AG09319 (cell line): ENCODE measurements around the gene PLCH2.

Experiments used
- DNase-seq: peaks from one replicate; pipeline ENCODE4 v3.0.0-alpha.2; 2010; ENCODE audit warnings: low read depth; ENCODE audit errors: extremely low read depth
- TF ChIP-seq, protein P1 (sequence below): IDR thresholded peaks from 2 replicates; pipeline ENCODE4 v1.5.1; 2011; ENCODE audit warnings: low read depth, mild to moderate bottlenecking, inconsistent platforms, low read length, moderate library complexity

PLCH2 gene

DNA sequence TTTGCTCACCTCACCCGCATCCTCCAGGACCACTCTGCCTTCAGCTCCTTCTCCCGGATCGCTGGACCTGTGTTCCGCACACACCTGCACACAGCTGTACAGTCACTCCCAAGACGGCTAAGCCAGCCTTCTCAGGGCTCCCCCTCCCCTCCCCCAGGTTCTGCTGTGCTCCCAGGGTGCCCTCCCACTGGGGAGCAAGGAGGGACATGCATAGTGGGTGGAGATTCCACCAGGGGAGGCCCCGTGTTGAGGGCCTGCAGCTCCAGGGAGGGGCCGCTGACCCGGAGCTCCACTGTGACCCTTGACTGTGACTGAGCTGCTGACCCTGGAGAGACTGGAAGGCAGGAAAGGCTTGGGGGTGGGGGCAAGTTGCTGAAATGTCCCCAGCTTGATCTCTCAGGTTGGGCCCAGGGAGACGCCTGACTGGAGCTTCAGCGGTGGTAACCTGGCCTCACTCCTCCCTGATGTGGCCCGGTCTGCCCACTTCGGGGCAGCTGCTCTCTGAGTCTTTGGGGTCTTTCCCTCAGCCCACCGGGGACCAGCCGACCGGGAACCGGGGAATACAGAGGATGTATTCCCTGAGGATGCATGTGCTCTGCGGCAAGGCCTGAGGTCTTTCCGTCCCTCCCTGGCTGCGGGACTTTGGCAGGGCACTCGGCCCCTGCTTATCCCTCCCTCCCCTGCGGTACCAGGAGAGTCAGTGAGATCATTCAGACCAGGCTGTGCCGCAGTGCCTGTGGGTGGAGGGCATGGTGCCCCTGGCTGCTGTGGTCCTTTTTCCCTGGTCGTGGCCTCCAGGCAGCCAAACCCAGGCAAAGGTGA lies 28.6 kb upstream of the PLCH2 start:
- TF ChIP-seq, protein P1, sequence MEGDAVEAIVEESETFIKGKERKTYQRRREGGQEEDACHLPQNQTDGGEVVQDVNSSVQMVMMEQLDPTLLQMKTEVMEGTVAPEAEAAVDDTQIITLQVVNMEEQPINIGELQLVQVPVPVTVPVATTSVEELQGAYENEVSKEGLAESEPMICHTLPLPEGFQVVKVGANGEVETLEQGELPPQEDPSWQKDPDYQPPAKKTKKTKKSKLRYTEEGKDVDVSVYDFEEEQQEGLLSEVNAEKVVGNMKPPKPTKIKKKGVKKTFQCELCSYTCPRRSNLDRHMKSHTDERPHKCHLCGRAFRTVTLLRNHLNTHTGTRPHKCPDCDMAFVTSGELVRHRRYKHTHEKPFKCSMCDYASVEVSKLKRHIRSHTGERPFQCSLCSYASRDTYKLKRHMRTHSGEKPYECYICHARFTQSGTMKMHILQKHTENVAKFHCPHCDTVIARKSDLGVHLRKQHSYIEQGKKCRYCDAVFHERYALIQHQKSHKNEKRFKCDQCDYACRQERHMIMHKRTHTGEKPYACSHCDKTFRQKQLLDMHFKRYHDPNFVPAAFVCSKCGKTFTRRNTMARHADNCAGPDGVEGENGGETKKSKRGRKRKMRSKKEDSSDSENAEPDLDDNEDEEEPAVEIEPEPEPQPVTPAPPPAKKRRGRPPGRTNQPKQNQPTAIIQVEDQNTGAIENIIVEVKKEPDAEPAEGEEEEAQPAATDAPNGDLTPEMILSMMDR: no peak
- no peak for DNase-seq

DNA sequence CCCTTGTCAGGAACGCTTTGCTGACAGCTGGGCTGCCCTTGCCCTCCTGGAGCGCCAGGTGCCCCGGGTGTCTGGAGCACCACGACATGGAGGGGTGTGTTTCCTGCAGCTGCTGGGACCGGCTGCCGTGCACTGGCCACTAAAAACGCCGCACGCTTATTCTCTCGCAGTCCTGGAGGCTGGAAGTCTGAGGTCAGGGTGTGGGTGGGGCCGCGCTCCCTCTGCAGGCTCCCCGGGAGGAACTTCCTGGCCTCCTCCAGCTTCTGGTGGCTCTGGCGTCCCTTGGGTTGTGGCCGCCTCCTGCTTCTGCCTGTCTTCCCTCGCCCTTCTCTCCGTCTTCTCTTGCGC lies 28.0 kb upstream of the PLCH2 start:
- TF ChIP-seq, protein P1: no peak
- DNase-seq: no peak

DNA sequence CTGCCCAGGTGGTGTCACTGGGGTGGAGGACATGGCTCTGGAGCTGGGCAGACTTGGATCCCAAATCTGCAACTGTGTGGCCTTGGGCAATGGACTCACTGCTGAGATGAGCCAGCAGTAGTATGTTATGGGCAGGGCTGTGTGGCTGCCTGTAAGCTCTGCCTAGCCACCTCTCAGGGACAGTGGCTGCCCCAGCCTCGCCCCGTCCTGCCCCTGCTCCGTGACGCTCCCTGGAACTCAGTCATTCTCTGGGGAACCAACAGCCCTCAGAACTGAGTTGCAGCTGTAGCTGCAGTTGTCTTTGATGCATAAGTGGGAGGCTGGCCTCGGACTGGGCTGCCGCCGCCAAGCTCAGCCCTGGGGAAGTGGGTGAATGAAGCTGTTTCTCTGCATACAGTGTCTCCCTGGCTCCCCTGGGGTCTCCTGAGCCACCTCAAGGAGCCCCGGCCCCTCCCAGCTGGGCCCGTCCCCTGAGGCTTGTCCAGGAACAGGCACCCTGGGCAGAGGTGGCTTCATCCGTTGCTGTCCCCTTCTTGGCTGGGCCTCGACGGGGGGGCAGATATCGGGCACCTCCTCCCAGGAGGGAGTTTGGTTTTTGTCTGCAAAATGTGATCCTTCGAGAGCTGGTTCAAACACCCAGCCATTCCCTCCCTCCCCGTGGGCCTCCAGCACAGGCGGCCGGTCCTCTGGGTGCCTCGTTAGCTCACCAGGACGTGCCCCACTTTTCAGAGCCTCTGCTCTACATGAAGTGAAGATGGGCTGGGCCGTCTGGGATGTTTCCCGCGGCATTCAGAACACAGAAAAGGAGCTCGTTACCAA lies 26.2 kb upstream of the PLCH2 start:
- TF ChIP-seq, protein P1: no peak
- no peak for DNase-seq

DNA sequence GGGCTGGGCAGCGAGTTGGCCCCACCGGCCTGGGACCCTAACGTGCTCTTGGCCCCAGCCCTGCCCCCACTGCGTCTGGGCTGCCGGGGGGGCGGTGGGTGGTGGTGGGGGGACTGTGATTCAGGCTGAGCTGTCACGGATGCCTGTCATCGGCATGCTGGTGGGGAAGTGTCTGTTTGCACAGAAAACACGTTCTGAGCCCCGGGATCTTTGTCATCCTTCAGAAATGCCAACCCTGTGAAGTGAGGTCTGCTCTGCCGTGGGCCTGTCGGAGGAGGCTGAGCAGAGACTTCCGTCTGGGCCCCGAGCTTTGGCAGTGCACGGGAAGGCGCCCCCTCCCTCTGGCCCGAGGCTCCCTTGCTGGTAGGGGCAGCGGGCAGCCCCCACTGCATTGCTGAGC lies 24.3 kb upstream of the PLCH2 start:
- DNase-seq: peak; percentile 7
- TF ChIP-seq, protein P1: no peak

DNA sequence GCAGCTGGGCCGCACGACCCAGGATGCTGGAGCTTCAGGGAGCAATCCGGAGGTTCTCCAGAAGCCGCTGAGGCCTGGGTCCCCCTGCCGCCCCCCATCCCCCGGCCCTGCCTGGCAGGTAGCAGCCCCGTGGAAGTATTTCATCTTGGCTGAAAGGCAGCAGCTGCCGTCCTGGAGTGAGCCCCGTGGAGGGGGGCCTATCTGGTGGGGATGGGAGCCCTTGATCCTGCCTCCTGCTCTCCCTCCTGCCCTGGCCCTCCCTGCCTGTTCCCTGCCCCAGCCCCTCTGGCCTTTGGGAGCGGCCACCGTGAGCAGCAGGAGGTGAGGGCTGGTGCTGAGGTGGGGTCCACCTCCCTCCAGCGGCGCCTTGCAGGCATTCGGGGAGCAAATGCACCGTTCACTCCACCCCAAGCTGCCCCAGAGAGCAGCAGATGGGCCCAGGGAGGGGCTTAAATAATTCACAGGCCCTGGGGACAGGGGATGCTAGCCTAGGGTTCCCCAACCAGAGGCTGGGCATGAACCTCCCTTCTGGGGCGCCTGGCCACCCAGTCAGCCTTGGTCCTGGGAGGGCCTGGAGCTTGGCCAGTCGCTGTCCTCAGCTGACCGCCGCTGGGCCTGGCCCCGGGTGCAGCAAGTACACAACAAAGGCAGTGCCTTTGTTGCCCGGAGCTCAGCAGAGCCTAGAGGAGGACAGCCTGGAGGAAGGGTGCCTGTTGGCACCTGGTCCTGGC lies 23.7 kb upstream of the PLCH2 start:
- TF ChIP-seq, protein P1: no peak
- no peak for DNase-seq

DNA sequence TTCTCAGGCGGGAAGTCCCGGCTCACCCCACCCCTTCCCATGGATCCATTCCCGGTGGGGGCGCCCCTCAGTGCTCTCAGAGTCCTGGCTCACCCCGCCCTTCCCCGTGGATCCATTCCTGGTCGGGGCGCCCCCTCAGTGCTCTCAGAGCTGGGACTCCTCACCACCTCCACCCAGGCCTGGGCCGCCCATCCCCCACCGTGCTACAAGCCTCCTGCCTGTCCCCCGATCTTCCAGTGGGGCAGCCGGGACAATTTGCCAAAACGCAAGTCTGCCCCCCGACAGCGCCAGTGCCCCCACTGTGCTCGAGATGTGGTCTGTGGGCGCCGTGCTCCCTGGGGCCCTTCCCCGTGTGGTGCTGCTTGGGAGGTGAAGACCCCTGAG lies 23.2 kb upstream of the PLCH2 start:
- TF ChIP-seq, protein P1: no peak
- no peak for DNase-seq
